DOHH2 (cell line): ENCODE measurements around the gene PGBD5.
A peak's percentile ranks its signal among the peaks of the same experiment; 100 is the strongest.

ENCODE experiments used
- H3F3A ChIP-seq: fragments of 200-600 bp; sonication (generic), shearing (Covaris generic); 2 replicates; pipeline ENCODE4 v1.6.0; 2016; ENCODE audit warnings: antibody characterized with exemption, mild to moderate bottlenecking; ENCODE audit not compliant: control insufficient read depth, insufficient read depth
- H3K27ac ChIP-seq: fragments of 200-600 bp; sonication (generic); 2 replicates; pipeline ENCODE4 v1.5.1; 2014; ENCODE audit warnings: low read depth, mild to moderate bottlenecking, low read length, moderate library complexity
- H3K27me3 ChIP-seq: fragments of 200-600 bp; sonication (generic); 2 replicates; pipeline ENCODE4 v1.6.1; 2014; ENCODE audit warnings: mild to moderate bottlenecking, low read length, mixed read lengths; ENCODE audit not compliant: control insufficient read depth
- H3K36me3 ChIP-seq: fragments of 200-600 bp; sonication (generic); 2 replicates; pipeline ENCODE4 v1.6.1; 2014; ENCODE audit warnings: mild to moderate bottlenecking, low read length, moderate library complexity, mixed read lengths; ENCODE audit not compliant: control insufficient read depth
- H3K4me1 ChIP-seq: fragments of 200-600 bp; sonication (generic); 2 replicates; pipeline ENCODE4 v1.6.1; 2014; ENCODE audit warnings: mild to moderate bottlenecking, low read length, mixed read lengths; ENCODE audit not compliant: control insufficient read depth
- H3K4me2 ChIP-seq: fragments of 200-600 bp; sonication (generic); 2 replicates; pipeline ENCODE4 v1.6.0; 2014; ENCODE audit warnings: mild to moderate bottlenecking, low read length, moderate library complexity
- H3K4me3 ChIP-seq: fragments of 200-600 bp; sonication (generic); 2 replicates; pipeline ENCODE4 v1.5.1; 2014; ENCODE audit warnings: mild to moderate bottlenecking, low read length, mixed read lengths
- H3K79me2 ChIP-seq: fragments of 200-600 bp; sonication (generic); 2 replicates; pipeline ENCODE4 v1.6.1; 2014; ENCODE audit warnings: mild to moderate bottlenecking, low read length, mixed read lengths; ENCODE audit not compliant: control insufficient read depth
- H3K9me2 ChIP-seq: fragments of 200-600 bp; sonication (generic); replicated peaks from 2 replicates; pipeline ENCODE4 v1.6.1; 2014; ENCODE audit warnings: mild to moderate bottlenecking, low read length, mixed read lengths; ENCODE audit not compliant: control insufficient read depth
- H3K9me3 ChIP-seq: fragments of 200-600 bp; sonication (generic); 2 replicates; pipeline ENCODE4 v1.6.1; 2014; ENCODE audit warnings: antibody characterized with exemption, low read length, mixed read lengths; ENCODE audit not compliant: control insufficient read depth, insufficient read depth
- H4K20me1 ChIP-seq: fragments of 200-600 bp; sonication (generic); 2 replicates; pipeline ENCODE4 v1.6.0; 2014; ENCODE audit warnings: low read depth, mild to moderate bottlenecking, antibody characterized with exemption, low read length, moderate library complexity; ENCODE audit not compliant: control insufficient read depth, insufficient read depth
- EZH2phosphoT487 ChIP-seq: fragments of 200-600 bp; sonication (generic); IDR thresholded peaks from 2 replicates; pipeline ENCODE4 v1.6.1; 2017; ENCODE audit warnings: borderline replicate concordance, mild to moderate bottlenecking, antibody characterized with exemption, low read length, moderate library complexity, mixed read lengths
- TF ChIP-seq, protein P1 (sequence below): fragments of 200-600 bp; sonication (generic); IDR thresholded peaks from one replicate; pipeline ENCODE4 v1.5.1; 2014; ENCODE audit warnings: antibody characterized with exemption, mild to moderate bottlenecking, low read depth, low read length; ENCODE audit not compliant: poor library complexity, severe bottlenecking

PGBD5 gene

GRCh38 chr1:230278871-230279582, 147.1 kb downstream of the PGBD5 start:
- Histone ChIP-seq H3K27ac (peak overlapping the region; percentile 73), H3K4me2 (peak overlapping the region; percentile 63), H3K79me2 (no peaks in the 10 kb centered on the region)

DNA sequence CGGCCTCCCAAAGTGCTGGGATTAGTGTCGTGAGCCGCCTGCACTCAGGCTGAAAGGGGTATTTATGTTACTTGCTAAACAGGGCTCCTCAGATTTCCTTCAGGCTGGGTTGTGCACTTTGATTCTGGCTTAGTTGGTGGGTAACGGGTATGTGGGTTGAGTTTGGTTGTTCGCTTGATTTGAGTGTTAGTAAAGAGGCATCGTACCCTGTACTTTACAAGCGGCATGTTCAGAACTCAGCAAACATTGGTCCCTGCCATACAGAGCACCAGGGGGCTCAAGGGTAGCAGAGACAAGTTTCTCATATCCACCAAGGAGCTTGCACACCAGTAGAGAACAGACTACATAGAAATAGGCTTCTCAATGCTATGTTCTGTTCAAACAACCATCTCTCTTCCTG, 147.8 kb downstream of the PGBD5 start:
- H3K4me1 ChIP-seq: peaks cover 80% of the 10 kb centered on the region

More at GRCh38 chr1:230278871-230279582, 147.1 kb downstream of the PGBD5 start:
- Histone ChIP-seq H3K27me3 (no peaks in the 10 kb centered on the region), H3F3A (peaks cover 16% of the 10 kb centered on the region), H3K36me3 (peaks cover 51% of the 10 kb centered on the region), H3K9me2 (no peaks in the 10 kb centered on the region), H4K20me1 (no peaks in the 10 kb centered on the region), H3K4me1 (peaks cover 77% of the 10 kb centered on the region), H3K4me3 (peak overlapping the region; percentile 38), H3K9me3 (no peaks in the 10 kb centered on the region)
- TF ChIP-seq, protein P1, sequence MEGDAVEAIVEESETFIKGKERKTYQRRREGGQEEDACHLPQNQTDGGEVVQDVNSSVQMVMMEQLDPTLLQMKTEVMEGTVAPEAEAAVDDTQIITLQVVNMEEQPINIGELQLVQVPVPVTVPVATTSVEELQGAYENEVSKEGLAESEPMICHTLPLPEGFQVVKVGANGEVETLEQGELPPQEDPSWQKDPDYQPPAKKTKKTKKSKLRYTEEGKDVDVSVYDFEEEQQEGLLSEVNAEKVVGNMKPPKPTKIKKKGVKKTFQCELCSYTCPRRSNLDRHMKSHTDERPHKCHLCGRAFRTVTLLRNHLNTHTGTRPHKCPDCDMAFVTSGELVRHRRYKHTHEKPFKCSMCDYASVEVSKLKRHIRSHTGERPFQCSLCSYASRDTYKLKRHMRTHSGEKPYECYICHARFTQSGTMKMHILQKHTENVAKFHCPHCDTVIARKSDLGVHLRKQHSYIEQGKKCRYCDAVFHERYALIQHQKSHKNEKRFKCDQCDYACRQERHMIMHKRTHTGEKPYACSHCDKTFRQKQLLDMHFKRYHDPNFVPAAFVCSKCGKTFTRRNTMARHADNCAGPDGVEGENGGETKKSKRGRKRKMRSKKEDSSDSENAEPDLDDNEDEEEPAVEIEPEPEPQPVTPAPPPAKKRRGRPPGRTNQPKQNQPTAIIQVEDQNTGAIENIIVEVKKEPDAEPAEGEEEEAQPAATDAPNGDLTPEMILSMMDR: no peak
- no peak for TF ChIP-seq EZH2phosphoT487

DNA sequence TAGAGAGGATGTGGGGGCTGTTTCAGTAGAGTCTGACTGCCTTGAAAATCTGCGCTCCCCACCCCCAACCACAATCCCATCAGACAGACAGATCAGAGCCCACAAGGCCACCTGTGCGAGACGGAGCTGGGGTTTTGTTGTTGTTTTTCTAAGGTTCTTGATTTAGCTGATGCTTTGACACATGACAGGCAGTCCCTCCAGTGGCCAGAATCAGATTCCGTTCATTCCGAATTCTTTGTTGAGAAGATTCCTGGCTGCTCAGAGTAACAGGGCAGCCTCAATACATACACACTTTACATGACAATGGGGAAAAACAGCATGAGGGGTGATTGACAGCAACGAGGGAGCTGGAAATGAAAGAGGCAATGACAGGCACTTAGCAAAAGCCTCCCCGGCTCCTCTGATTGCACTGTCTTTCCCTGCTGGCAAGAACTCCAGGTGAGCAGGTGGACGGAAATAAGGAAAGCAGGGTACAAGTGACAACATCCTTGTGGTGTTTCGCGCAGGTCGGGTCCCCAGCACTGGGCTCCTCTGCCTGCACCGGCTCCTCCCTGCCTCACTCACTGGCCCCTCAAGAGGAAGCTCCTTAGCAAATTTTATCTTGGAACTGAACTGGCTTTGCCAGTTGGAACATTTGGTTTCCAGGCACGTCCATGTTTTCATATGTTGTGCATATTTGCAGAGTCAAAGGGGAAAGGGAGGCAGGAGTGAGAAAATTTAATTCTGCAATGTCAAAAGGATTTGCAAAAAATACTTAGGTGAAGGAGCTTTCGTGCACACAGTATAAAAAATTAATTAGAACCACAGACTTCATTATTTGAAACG, 148.7 kb downstream of the PGBD5 start:
- no peaks in the 10 kb centered on the region for H3K9me3 ChIP-seq
- H3K36me3 ChIP-seq: peaks cover 51% of the 10 kb centered on the region
- H3F3A ChIP-seq: peaks cover 21% of the 10 kb centered on the region
- H3K27me3 ChIP-seq: no peaks in the 10 kb centered on the region
- peak overlapping the region; percentile 49 for H3K4me3 ChIP-seq
- H4K20me1 ChIP-seq: no peaks in the 10 kb centered on the region
- no peaks in the 10 kb centered on the region for H3K79me2 ChIP-seq
- TF ChIP-seq EZH2phosphoT487: no peak
- TF ChIP-seq, protein P1: peak; percentile 28
- H3K27ac ChIP-seq: peak overlapping the region; percentile 73
- no peaks in the 10 kb centered on the region for H3K9me2 ChIP-seq
- peak overlapping the region; percentile 63 for H3K4me2 ChIP-seq
- H3K4me1 ChIP-seq: peaks cover 85% of the 10 kb centered on the region

More for the DNA sequence above, 147.8 kb downstream of the PGBD5 start:
- peak overlapping the region; percentile 73 for H3K27ac ChIP-seq
- no peaks in the 10 kb centered on the region for H4K20me1 ChIP-seq
- no peaks in the 10 kb centered on the region for H3K9me2 ChIP-seq
- H3K9me3 ChIP-seq: no peaks in the 10 kb centered on the region
- H3K4me3 ChIP-seq: peak overlapping the region; percentile 38
- H3K27me3 ChIP-seq: no peaks in the 10 kb centered on the region
- H3F3A ChIP-seq: peaks cover 21% of the 10 kb centered on the region
- peaks cover 51% of the 10 kb centered on the region for H3K36me3 ChIP-seq
- H3K79me2 ChIP-seq: no peaks in the 10 kb centered on the region
- H3K4me2 ChIP-seq: peak overlapping the region; percentile 63
- TF ChIP-seq EZH2phosphoT487: no peak
- TF ChIP-seq, protein P1: no peak
